Renal cortex interstitium (tissue), 11 donors: ENCODE results near the gene POPDC2. TPM values are rescaled to one million over a fixed set of nuclear protein-coding genes. Genes with fewer than 3 reads are reported as not detected.

ENCODE experiments used
- DNase-seq, 11 donors: peaks; one replicate each; pipeline ENCODE4 v3.0.0-alpha.2; 2013; ENCODE audit warnings: low read depth in 9 of 11, low spot score in 4 of 11; ENCODE audit errors: extremely low read depth in 1 of 11
- polyA plus RNA-seq, 3 donors: library from polyadenylated mRNA; unstranded; fragments of 120-200 nt; gene quantifications; one replicate each; pipeline ENCODE4 v1.2.1, GENCODE V29; 2013; ENCODE audit not compliant: insufficient read length in 3 of 3

The POPDC2 gene
- polyA plus RNA-seq, 3 donors: 3.4 to 5.6 (median 5.3) TPM

GRCh38 chr3:119676020-119676419 lies 15.6 kb upstream of the POPDC2 start:
- no peak for DNase-seq

- no peak for DNase-seq
These were observed 14.9 kb upstream of the POPDC2 start for GRCh38 chr3:119675188-119675874.

- DNase-seq: no peak
These were observed 13.5 kb upstream of the POPDC2 start for GRCh38 chr3:119673875-119674274.

GRCh38 chr3:119672776-119673175 lies 12.4 kb upstream of the POPDC2 start:
- no peak for DNase-seq

- DNase-seq: no peak
These were observed 9.6 kb upstream of the POPDC2 start for GRCh38 chr3:119669906-119670570.

GRCh38 chr3:119665954-119666559 lies 5.7 kb upstream of the POPDC2 start:
- no peak for DNase-seq

- no peak for DNase-seq
These were observed 4.5 kb upstream of the POPDC2 start for GRCh38 chr3:119664850-119665379.

GRCh38 chr3:119664370-119664769 lies 4.0 kb upstream of the POPDC2 start:
- no peak for DNase-seq

GRCh38 chr3:119663885-119664284 lies 3.5 kb upstream of the POPDC2 start:
- no peak for DNase-seq

GRCh38 chr3:119662604-119663373 lies 2.4 kb upstream of the POPDC2 start:
- DNase-seq: no peak

- DNase-seq: no peak
These were observed 640 bp downstream of the POPDC2 start for GRCh38 chr3:119659606-119660291.

- no peak for DNase-seq
These were observed 1.4 kb downstream of the POPDC2 start for GRCh38 chr3:119658994-119659393.

GRCh38 chr3:119657887-119658702 lies 2.3 kb downstream of the POPDC2 start:
- DNase-seq: no peak

GRCh38 chr3:119653876-119654275 lies 6.5 kb downstream of the POPDC2 start:
- DNase-seq: no peak

GRCh38 chr3:119652306-119653033 lies 7.9 kb downstream of the POPDC2 start:
- no peak for DNase-seq

GRCh38 chr3:119649761-119650160 lies 10.6 kb downstream of the POPDC2 start:
- DNase-seq: no peak

- DNase-seq: no peak
These were observed 12.4 kb downstream of the POPDC2 start for GRCh38 chr3:119647843-119648575.
